ENCODE measurements around the gene TSTD2. TPM values are rescaled to one million over a fixed set of nuclear protein-coding genes. Genes with fewer than 3 reads are reported as not detected.

Gene TSTD2
- polyA plus RNA-seq, 1 of the 3 experiments (the other 2 are of a cell fraction) = 11.5 TPM

DNA sequence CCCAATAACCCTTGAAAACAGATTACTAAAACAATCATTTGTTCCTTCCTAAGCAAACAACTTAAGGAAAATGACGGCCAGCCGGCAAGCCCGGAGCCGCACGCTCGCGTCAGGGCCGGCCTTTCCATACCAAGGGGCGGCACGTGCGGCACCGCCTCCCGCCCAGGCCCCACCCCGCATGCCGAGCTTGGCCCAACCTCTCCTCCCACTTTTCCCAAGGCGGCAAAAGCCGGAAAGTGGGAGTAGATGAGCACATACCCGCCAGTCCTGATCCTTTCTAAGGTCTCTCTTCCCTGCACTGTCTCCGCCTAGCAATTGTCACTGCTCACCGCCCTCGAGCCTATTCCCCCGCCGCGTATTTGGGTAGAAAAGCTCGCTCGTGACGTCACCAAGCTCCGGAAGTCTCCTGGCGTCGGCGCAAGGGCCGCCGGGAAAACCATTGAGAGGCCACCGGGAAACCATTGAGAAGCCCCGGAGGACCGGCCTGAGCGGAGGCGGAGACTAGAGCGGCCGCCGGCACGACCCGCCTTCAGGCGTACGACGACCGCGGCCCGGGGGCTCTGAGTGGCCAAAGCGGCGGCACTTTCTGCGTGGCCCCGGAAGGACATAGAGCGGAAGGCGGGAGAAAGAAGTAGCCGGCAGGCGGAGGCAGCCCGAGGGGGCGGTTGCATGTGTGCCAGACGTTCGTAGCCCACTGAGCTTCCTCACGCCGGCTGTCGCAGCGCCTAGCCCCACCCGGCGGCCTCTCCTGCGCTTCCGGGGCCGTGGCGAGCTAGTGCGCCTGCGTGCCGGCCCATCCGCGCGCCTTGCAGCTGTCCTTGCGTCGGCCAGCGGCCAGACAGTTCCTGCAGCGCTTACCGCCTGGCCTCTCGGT lies at the start of gene TSTD2, which contains the start of gene NCBP1 (continued):
- TF ChIP-seq, protein P1, sequence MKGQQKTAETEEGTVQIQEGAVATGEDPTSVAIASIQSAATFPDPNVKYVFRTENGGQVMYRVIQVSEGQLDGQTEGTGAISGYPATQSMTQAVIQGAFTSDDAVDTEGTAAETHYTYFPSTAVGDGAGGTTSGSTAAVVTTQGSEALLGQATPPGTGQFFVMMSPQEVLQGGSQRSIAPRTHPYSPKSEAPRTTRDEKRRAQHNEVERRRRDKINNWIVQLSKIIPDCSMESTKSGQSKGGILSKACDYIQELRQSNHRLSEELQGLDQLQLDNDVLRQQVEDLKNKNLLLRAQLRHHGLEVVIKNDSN (IDR thresholded peaks at IDR 0.05; ENCODE audit: borderline replicate concordance, low read depth) = peak; percentile 67; the same call in 1 of the 2 replicates
- TF ChIP-seq TAF1 (IDR thresholded peaks at IDR 0.05; ENCODE audit: borderline replicate concordance, low read depth, low read length) (peak; percentile 92), EP300 (IDR thresholded peaks at IDR 0.05; ENCODE audit: borderline replicate concordance in 1 of 2, low read depth in 1 of 2, low read length in 1 of 2) (no peak), GABPA (IDR thresholded peaks at IDR 0.05; ENCODE audit: low read depth) (peak; percentile 95), SIN3A (IDR thresholded peaks at IDR 0.05; ENCODE audit: borderline replicate concordance, low read depth, low read length) (peak; percentile 66), FOXM1 (IDR thresholded peaks at IDR 0.05; ENCODE audit: low read depth) (no peak), TCF12 (IDR thresholded peaks at IDR 0.05) (peak; percentile 13; the same call in 1 of the 2 replicates), REST (IDR thresholded peaks at IDR 0.05; ENCODE audit: low read depth, low read length) (peak; percentile 37; the same call in 1 of the 2 replicates)
- TF ChIP-seq, protein P2, sequence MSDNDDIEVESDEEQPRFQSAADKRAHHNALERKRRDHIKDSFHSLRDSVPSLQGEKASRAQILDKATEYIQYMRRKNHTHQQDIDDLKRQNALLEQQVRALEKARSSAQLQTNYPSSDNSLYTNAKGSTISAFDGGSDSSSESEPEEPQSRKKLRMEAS (IDR thresholded peaks at IDR 0.05; ENCODE audit: low read depth) = peak; percentile 93

- peaks cover 2% of the 10 kb centered on the region; the same call in 1 of the 2 replicates for H3K79me2 ChIP-seq (ENCODE audit: insufficient read depth)
- no peaks in the 10 kb centered on the region for H4K20me1 ChIP-seq (ENCODE audit: insufficient read depth)
- H3K9me2 ChIP-seq = no peaks in the 10 kb centered on the region
- H3F3A ChIP-seq (replicated peaks; ENCODE audit: insufficient read depth) = peaks cover 6% of the 10 kb centered on the region
- H3K4me2 ChIP-seq = no peak overlapping the region
- H2AFZ ChIP-seq (ENCODE audit: low read depth) = no peak overlapping the region
- peaks cover 0 to 6% of the 10 kb centered on the region in 2 experiments; a peak in 2 of 4 replicates for H3K4me1 ChIP-seq (ENCODE audit: control insufficient read depth in 1 of 2, insufficient read depth in 2 of 2, low read depth in 1 of 2, low read length in 1 of 2)
- H3K36me3 ChIP-seq (replicated peaks in 1 of 2; ENCODE audit: control insufficient read depth in 1 of 2, insufficient read depth in 2 of 2, low read length in 1 of 2) = peaks cover 76 to 78% of the 10 kb centered on the region in 2 experiments
- no peak overlapping the region for H3K4me3 ChIP-seq (ENCODE audit: low read depth in 2 of 2, low read length in 1 of 2)
- H3K27ac ChIP-seq (ENCODE audit: low read depth in 2 of 2, low read length in 1 of 2) = no peak overlapping the region
- WGBS (ENCODE audit: low lambda C conversion rate) = 95% methylated on average over 1 of the region's 1 CpG
- POLR2A ChIA-PET = no interaction called here
- no peaks in the 10 kb centered on the region for H3K27me3 ChIP-seq (ENCODE audit: insufficient read depth)
- CTCF ChIA-PET = interaction anchor here (0.8 kb wide), 1 partner anchor 9 kb away, joined by 3 read pairs; no protein-coding TSS in a partner anchor
- H3K9ac ChIP-seq = no peak overlapping the region
- H3K9me3 ChIP-seq = no peaks in the 10 kb centered on the region
- no peak for DNase-seq
- TF ChIP-seq RCOR1 (IDR thresholded peaks at IDR 0.05; ENCODE audit: low read length) (no peak), RAD21 (IDR thresholded peaks at IDR 0.05; ENCODE audit: low read length) (no peak), REST (IDR thresholded peaks at IDR 0.05; ENCODE audit: low read depth, low read length) (no peak), TCF12 (IDR thresholded peaks at IDR 0.05) (no peak), RFX5 (IDR thresholded peaks at IDR 0.05; ENCODE audit: low read length) (no peak), ZBTB33 (IDR thresholded peaks at IDR 0.05; ENCODE audit: borderline replicate concordance, low read depth) (no peak), TEAD4 (IDR thresholded peaks at IDR 0.05; ENCODE audit: borderline replicate concordance, insufficient read depth) (no peak)
- TF ChIP-seq, protein P1 (IDR thresholded peaks at IDR 0.05; ENCODE audit: borderline replicate concordance, low read depth) = no peak
- TF ChIP-seq, protein P2 (IDR thresholded peaks at IDR 0.05; ENCODE audit: low read depth) = no peak
These were observed 49.1 kb upstream of the TSTD2 start for GRCh38 chr9:97682242-97682641.

All from SK-N-SH (cell line).